Skeletal muscle satellite cell (primary cell): ENCODE results near the gene WNT7A.
"Not testable (repeated sequence)": the region's sequence is repeated elsewhere in the genome, so short reads cannot be mapped to it uniquely, and the experiment has no call there.

ENCODE experiments used
- H3K27me3 ChIP-seq: 2 replicates; pipeline ENCODE4 v1.7.0; 2013; ENCODE audit warnings: low read length; ENCODE audit not compliant: control insufficient read depth, insufficient read depth
- H3K36me3 ChIP-seq: 2 replicates; pipeline ENCODE4 v1.7.0; 2013; ENCODE audit warnings: mild to moderate bottlenecking, control low read depth, low read length; ENCODE audit not compliant: insufficient read depth
- H3K4me1 ChIP-seq: 2 replicates; pipeline ENCODE4 v1.7.0; 2013; ENCODE audit warnings: low read length; ENCODE audit not compliant: control insufficient read depth, insufficient read depth
- H3K4me2 ChIP-seq: 2 replicates; pipeline ENCODE4 v1.7.0; 2013; ENCODE audit warnings: mild to moderate bottlenecking, low read length
- H3K4me3 ChIP-seq: 2 replicates; pipeline ENCODE4 v1.7.0; 2013; ENCODE audit warnings: low read length
- H3K9ac ChIP-seq: 2 replicates; pipeline ENCODE4 v1.7.0; 2013; ENCODE audit warnings: mild to moderate bottlenecking, low read depth, low read length, moderate library complexity
- H3K9me3 ChIP-seq: replicated peaks from 2 replicates; pipeline ENCODE4 v1.7.0; 2013; ENCODE audit warnings: mild to moderate bottlenecking, control low read depth, low read length

WNT7A gene

DNA sequence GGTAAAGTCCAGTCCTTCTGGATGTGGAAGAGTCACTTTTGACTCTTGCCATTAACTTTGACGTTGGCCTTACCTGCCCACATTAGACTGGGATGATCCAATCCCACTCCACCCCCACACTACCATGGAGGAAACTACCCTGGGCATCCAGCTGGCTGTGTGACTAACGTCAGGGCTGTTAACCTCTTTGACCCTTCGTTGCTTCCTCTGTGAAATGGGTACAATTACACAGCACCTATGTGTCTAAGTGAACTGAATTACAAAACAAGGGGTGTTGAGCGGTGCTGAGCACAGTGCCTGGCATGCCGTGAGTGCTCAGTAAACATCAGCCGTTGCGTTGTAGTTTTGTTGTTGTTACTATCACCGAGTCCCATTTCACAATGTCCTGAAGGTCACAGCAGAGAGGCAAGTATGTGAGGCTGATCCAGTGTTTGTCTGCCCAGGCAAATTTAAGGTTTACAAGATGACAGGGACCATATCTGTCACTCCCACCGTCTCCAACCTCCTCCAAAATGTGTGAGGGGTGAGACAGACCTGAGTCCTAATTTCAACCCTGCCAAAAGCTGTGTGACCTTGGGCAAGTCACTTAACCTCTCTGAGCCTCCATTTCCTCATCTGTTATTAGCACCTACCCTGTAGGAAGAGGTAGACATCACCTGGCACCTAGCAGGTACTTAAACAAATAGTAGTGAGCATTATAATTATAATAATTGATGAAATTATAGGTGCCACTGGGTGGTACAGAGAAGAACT, 20.9 kb downstream of the WNT7A start:
- no peak overlapping the region for H3K4me2 ChIP-seq
- no peak overlapping the region for H3K9ac ChIP-seq
- no peaks in the 10 kb centered on the region for H3K36me3 ChIP-seq
- no peaks in the 10 kb centered on the region for H3K4me1 ChIP-seq
- no peak overlapping the region for H3K4me3 ChIP-seq
- H3K9me3 ChIP-seq, result peaks cover 6% of the 10 kb centered on the region
- no peaks in the 10 kb centered on the region for H3K27me3 ChIP-seq

DNA sequence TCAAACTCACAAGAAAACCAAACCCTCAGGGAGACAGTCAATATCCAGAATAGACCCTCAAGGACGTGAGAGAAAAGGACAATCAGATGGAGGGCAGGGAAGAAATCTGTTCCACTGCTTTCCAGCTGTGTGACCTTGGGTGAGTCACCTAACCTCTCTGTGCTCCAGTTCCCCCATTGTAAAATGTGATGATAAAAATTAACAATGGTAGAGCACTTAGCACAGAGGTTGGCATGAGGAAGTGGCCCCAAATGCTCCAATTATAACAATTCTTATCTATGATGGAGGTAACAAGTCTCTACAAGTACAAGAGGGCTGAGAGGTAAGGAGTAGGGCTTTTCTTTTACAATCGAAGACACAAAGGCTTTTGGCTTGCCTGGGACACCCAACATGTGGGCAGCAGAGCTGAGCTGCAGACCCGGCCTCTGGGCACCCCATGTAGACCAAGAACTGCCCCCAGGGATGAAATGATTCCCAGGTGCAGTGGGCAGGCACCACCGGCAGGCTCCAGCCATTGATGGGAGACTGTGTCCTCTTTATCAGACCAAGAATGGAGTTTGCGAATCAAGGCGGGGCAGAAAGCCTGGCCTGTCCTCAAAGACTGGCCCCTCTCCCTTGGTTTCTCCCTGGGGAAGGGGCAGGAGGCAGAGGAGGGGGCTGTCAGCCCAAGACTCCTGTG, 22.0 kb downstream of the WNT7A start:
- peaks cover 6% of the 10 kb centered on the region for H3K9me3 ChIP-seq
- no peaks in the 10 kb centered on the region for H3K4me1 ChIP-seq
- H3K27me3 ChIP-seq, result no peaks in the 10 kb centered on the region
- no peaks in the 10 kb centered on the region for H3K36me3 ChIP-seq
- H3K4me3 ChIP-seq, result no peak overlapping the region
- H3K4me2 ChIP-seq, result no peak overlapping the region
- H3K9ac ChIP-seq, result no peak overlapping the region

DNA sequence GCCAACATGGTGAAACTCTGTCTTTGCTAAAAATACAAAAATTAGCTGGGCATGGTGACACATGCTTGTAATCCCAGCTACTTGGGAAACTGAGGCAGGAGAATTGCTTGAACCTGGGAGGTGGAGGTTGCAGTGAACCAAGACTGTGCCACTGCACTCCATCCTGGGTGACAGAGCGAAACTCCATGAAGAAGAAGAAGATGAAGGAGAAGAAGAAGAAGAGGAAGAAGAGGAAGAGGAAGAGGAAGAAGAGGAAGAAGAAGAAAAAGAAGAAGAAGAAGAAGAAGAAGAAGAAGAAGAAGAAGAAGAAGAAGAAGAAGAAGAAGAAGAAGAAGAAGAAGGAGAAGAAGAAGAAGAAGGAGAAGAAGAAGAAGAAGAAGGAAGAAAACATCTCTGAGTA, 23.2 kb downstream of the WNT7A start:
- not testable (repeated sequence) for H3K4me1 ChIP-seq, H3K4me2 ChIP-seq, H3K9me3 ChIP-seq, H3K9ac ChIP-seq, H3K36me3 ChIP-seq, H3K27me3 ChIP-seq, H3K4me3 ChIP-seq

DNA sequence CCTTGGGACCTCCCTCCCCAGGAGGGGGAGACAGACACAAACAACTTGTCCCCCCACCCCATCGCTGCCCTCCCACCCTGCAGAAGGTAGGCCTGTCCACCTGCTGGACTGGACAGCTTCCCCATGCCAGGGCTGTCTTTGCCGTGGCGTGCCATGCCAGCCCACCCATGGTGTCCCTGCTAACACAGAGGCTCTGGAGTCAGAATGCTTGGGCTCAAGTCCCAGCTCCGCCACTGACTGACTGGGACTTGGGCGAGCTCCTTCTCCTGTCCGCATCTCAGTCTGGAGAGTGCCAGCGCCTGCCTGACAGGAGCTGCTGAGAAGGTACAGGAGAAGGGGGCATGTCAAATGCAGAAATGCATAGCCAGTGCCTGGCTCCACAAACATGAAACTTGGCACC, 23.9 kb downstream of the WNT7A start:
- no peak overlapping the region for H3K9ac ChIP-seq
- no peaks in the 10 kb centered on the region for H3K27me3 ChIP-seq
- H3K4me2 ChIP-seq, result no peak overlapping the region
- no peak overlapping the region for H3K4me3 ChIP-seq
- peaks cover 6% of the 10 kb centered on the region for H3K9me3 ChIP-seq
- no peaks in the 10 kb centered on the region for H3K4me1 ChIP-seq
- no peaks in the 10 kb centered on the region for H3K36me3 ChIP-seq

DNA sequence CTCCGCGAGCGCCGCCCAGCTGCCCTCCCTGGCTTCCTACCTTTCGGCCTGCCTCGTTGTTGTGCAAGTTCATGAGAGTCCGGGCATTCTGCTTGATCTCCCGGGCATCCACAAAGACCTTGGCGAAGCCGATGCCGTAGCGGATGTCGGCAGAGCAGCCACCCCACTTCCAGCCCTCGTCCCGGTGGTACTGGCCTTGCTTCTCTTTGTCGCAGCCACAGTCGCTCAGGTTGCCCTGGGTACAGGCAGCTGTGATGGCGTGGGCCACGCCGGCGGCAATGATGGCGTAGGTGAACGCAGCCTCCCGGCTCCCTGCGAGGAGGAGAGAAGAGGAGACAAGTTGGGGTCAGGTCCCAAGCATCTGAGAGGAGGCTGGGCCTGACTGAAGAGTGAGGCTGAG, 25.4 kb downstream of the WNT7A start:
- Histone ChIP-seq H3K4me1 (no peaks in the 10 kb centered on the region), H3K36me3 (no peaks in the 10 kb centered on the region), H3K4me2 (no peak overlapping the region), H3K9ac (no peak overlapping the region), H3K4me3 (no peak overlapping the region), H3K27me3 (no peaks in the 10 kb centered on the region), H3K9me3 (peaks cover 6% of the 10 kb centered on the region)

DNA sequence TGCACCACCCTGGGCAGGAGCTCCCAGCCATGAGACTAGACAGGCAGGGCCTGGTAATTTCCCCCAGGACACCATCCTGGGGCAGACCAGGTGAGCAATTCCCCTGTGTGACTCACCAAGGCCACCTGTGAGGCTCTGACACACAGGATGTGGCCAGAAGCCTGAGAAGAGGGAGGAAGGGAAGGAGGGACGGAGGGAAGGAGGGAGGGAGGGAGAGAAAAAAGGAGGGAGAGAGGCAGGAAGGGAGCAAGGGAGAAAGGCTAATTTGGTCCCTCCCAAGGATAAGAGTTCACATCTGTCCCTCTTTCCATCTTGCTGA, 25.9 kb downstream of the WNT7A start:
- Histone ChIP-seq H3K36me3 (no peaks in the 10 kb centered on the region), H3K27me3 (no peaks in the 10 kb centered on the region), H3K9ac (no peak overlapping the region), H3K4me1 (no peaks in the 10 kb centered on the region), H3K4me3 (no peak overlapping the region), H3K4me2 (no peak overlapping the region), H3K9me3 (peaks cover 5% of the 10 kb centered on the region)

DNA sequence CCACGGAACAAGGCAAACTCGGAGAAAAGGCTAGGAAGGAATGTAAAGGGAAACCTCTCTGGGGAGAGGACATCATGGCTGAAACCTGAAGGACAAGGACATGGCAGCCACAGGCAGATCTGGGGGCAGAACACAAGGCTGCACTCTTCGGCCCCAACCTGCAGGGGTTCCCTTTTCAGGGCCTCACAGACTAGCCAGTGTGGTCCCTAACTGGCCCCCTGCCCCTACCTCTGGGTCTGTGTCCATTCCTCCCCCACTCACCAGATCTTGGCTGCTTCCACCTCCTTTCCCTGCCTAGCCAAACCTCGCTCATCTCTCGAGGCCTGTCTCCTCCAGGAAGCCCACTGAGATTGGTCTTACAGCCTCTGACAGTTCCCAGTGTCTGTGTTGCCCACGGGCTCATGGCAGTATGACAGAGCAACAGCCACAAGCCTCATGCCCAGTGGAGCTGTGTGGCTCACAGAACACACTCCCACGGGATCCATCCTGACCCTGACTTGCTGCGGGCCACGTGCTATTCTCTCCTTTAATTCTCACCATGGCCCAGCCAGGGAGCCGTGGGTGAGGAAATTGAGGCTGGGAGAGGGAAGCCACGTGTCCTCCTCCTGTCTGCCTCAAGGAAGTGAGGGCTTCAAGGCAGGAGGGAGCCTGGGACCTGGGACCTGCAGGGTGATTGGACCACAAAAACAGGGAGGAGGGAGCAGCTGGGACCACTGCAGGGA, 26.5 kb downstream of the WNT7A start:
- H3K4me2 ChIP-seq, result no peak overlapping the region
- no peak overlapping the region for H3K9ac ChIP-seq
- no peaks in the 10 kb centered on the region for H3K36me3 ChIP-seq

DNA sequence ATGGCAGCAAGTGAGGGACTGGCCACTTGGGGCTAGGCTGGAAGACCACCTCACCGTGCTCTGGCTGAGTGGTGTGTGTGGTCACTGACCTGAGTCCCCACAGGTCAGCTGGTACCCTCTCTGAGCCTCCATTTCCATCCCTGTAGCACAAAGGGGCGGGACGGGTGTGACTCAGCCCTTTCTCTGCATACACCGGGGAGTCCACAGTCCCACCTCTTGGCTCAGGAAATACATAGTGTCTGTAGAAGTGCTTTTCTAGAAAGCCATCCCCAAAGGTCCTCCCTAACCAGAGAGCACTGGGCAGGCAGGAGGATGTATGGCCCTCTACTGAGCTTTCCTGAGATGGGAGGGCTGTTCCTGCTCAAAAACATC, 27.2 kb downstream of the WNT7A start:
- Histone ChIP-seq H3K4me1 (no peaks in the 10 kb centered on the region), H3K9ac (no peak overlapping the region), H3K27me3 (no peaks in the 10 kb centered on the region), H3K36me3 (no peaks in the 10 kb centered on the region), H3K4me2 (no peak overlapping the region), H3K4me3 (no peak overlapping the region), H3K9me3 (peaks cover 2% of the 10 kb centered on the region)

More for the DNA sequence above, 26.5 kb downstream of the WNT7A start:
- H3K9me3 ChIP-seq, result peaks cover 2% of the 10 kb centered on the region
- H3K4me3 ChIP-seq, result no peak overlapping the region
- H3K4me1 ChIP-seq, result no peaks in the 10 kb centered on the region
- H3K27me3 ChIP-seq, result no peaks in the 10 kb centered on the region

DNA sequence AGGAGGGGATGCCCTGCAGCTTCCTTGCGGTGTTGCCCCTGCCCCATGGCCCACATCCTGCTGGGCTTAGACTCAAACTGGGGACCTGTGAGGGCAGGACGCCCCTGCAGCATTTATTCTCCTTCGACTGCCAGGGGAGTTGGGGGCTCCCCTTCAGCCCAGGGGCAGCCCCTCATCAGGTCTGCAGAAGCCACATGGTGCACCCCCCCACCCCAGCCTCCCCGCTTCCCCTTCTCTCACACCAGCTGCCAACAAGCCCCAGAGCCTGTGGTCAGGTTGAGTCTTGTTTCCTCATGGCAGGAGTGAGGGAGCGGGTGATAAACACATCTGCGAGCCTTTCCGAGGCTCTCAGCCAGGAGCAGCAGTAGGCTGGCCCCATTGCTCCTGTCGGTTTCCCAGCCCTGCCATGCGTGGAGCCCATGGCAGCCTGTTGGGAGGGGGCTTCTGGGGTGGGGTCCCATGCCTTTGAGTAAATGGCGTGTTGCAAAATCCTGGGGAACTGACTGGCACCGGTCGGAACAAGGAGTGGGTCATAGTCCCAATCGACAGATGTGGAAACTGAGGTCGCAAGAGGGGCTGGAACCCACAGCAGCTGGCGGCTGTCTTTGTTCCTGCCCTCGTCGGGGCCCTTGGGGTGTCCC, 27.8 kb downstream of the WNT7A start:
- Histone ChIP-seq H3K9me3 (peaks cover 2% of the 10 kb centered on the region), H3K9ac (no peak overlapping the region), H3K36me3 (no peaks in the 10 kb centered on the region), H3K4me2 (no peak overlapping the region), H3K4me1 (no peaks in the 10 kb centered on the region), H3K27me3 (no peaks in the 10 kb centered on the region), H3K4me3 (no peak overlapping the region)

DNA sequence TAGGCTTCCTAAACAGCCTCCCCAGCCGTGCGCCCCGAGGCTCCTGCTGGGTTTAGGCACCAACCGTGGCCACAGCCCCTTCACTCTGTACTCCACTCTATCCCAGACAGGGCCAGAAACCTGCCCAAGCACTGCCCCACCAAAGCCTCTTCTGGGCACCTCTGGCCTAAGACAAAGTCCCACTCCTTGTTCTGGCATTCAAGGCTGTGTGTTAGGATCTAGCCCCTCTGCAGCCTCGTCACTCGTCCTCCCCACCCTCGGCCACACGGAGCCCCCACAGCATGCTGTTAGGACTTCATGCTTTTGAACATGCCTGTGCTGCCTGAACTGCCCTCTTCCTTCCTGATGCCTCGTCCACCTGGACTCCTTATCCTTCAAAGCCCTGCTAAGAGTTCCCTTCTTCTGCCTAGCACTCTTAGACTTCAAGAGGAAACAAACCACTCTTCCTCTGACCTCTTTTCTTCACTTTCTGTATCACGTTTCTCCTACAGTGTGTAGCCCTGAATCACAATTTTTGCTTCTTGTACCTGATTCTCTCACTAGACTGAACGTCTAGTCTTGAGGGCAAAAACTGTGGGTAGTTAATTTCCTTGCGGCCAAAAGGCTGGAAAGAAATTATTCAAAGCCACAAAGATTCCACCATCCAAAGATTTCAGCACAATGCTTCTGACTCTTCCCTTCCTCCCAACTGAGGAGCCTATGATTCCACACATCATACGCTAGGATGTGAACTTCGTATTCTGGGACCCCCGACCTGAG, 28.6 kb downstream of the WNT7A start:
- no peaks in the 10 kb centered on the region for H3K4me1 ChIP-seq
- H3K36me3 ChIP-seq, result no peaks in the 10 kb centered on the region
- H3K27me3 ChIP-seq, result no peaks in the 10 kb centered on the region
- H3K9me3 ChIP-seq, result peaks cover 2% of the 10 kb centered on the region
- no peak overlapping the region for H3K9ac ChIP-seq
- no peak overlapping the region for H3K4me2 ChIP-seq
- H3K4me3 ChIP-seq, result no peak overlapping the region
